ENCODE data around the gene CLTA. TPM values are rescaled to one million over a fixed set of nuclear protein-coding genes. Genes with fewer than 3 reads are reported as not detected.

Gene CLTA
- total and polyA plus RNA-seq, 2 donors from 2014 or later = 205 to 331 TPM

GRCh38 chr9:36153746-36154145, 37.0 kb upstream of the CLTA start:
- no peak overlapping the region for H3K4me3 ChIP-seq (ENCODE audit: low read length in 3 of 3)
- H3K9me3 ChIP-seq (ENCODE audit: control insufficient read depth in 2 of 3, insufficient read depth in 1 of 3, low read length in 3 of 3) = no peaks in the 10 kb centered on the region
- no peak for TF ChIP-seq CTCF (IDR thresholded peaks at IDR 0.05; ENCODE audit: borderline replicate concordance, extremely low read depth, insufficient read depth)
- FAIRE-seq (no peak), DNase-seq (peak in 1 of 5 donors; percentile 22)
- H3K27me3 ChIP-seq (ENCODE audit: control insufficient read depth, insufficient read depth, low read length) = no peaks in the 10 kb centered on the region
- no peak overlapping the region for H3K9ac ChIP-seq (ENCODE audit: low read length in 3 of 3)
- intact Hi-C loops (cut with DNase I) = no loop called here
- peak overlapping the region in 1 of 2 donors; percentile 84 for H3K27ac ChIP-seq (ENCODE audit: low read depth in 2 of 2, low read length in 2 of 2)
- peaks cover 0 to 8% (median 6%) of the 10 kb centered on the region in 3 donors for H3K4me1 ChIP-seq (ENCODE audit: control insufficient read depth in 2 of 3, insufficient read depth in 2 of 3, low read depth in 1 of 3, low read length in 3 of 3)
- H3K36me3 ChIP-seq (ENCODE audit: control insufficient read depth in 2 of 3, insufficient read depth in 3 of 3, low read length in 3 of 3) = no peaks in the 10 kb centered on the region

GRCh38 chr9:36154331-36154952, 36.3 kb upstream of the CLTA start:
- no peak overlapping the region for H3K4me3 ChIP-seq (ENCODE audit: low read length in 3 of 3)
- H3K27ac ChIP-seq (ENCODE audit: low read depth in 2 of 2, low read length in 2 of 2) = peak overlapping the region; percentile 30 to 84
- peaks cover 0 to 8% (median 6%) of the 10 kb centered on the region in 3 donors for H3K4me1 ChIP-seq (ENCODE audit: control insufficient read depth in 2 of 3, insufficient read depth in 2 of 3, low read depth in 1 of 3, low read length in 3 of 3)
- H3K27me3 ChIP-seq (ENCODE audit: control insufficient read depth, insufficient read depth, low read length) = no peaks in the 10 kb centered on the region
- H3K9ac ChIP-seq (ENCODE audit: low read length in 3 of 3) = no peak overlapping the region
- intact Hi-C loops (cut with DNase I) = no loop called here
- H3K9me3 ChIP-seq (ENCODE audit: control insufficient read depth in 2 of 3, insufficient read depth in 1 of 3, low read length in 3 of 3) = no peaks in the 10 kb centered on the region
- DNase-seq = peak; percentile 73 to 95 (median 78)
- H3K36me3 ChIP-seq (ENCODE audit: control insufficient read depth in 2 of 3, insufficient read depth in 3 of 3, low read length in 3 of 3) = no peaks in the 10 kb centered on the region
- TF ChIP-seq CTCF (IDR thresholded peaks at IDR 0.05; ENCODE audit: borderline replicate concordance, extremely low read depth, insufficient read depth) = no peak
- FAIRE-seq = peak; percentile 56

GRCh38 chr9:36156116-36156515, 34.6 kb upstream of the CLTA start:
- Histone ChIP-seq H3K9me3 (ENCODE audit: control insufficient read depth in 2 of 3, insufficient read depth in 1 of 3, low read length in 3 of 3) (no peaks in the 10 kb centered on the region), H3K36me3 (ENCODE audit: control insufficient read depth in 2 of 3, insufficient read depth in 3 of 3, low read length in 3 of 3) (no peaks in the 10 kb centered on the region), H3K4me1 (ENCODE audit: control insufficient read depth in 2 of 3, insufficient read depth in 2 of 3, low read depth in 1 of 3, low read length in 3 of 3) (peaks cover 0 to 8% (median 6%) of the 10 kb centered on the region in 3 donors), H3K27me3 (ENCODE audit: control insufficient read depth, insufficient read depth, low read length) (no peaks in the 10 kb centered on the region), H3K4me3 (ENCODE audit: low read length in 3 of 3) (no peak overlapping the region), H3K27ac (ENCODE audit: low read depth in 2 of 2, low read length in 2 of 2) (no peak overlapping the region), H3K9ac (ENCODE audit: low read length in 3 of 3) (no peak overlapping the region)
- no peak for TF ChIP-seq CTCF (IDR thresholded peaks at IDR 0.05; ENCODE audit: borderline replicate concordance, extremely low read depth, insufficient read depth)
- intact Hi-C loops (cut with DNase I) = no loop called here
- FAIRE-seq = no peak
- DNase-seq = peak in 1 of 5 donors; percentile 4

Measured in kidney (tissue), 14 donors.